Esophagus muscularis mucosa (tissue), 4 donors: ENCODE measurements around the gene TMEM9. TPM values are rescaled to one million over a fixed set of nuclear protein-coding genes. Genes with fewer than 3 reads are reported as not detected.

Experiments
- DNase-seq: peaks from one replicate; pipeline ENCODE4 v3.0.0-alpha.2; 2017; ENCODE audit errors: extremely low spot score
- H3K27ac ChIP-seq, 4 donors: fragments of 200-600 bp; sonication (generic); replicated peaks in 1 of 4; 1 replicate in 3 of 4; 2 replicates in 1 of 4; pipeline ENCODE4 v1.5.1; 2016 to 2019; ENCODE audit warnings: mild to moderate bottlenecking in 1 of 4
- H3K27me3 ChIP-seq, 4 donors: fragments of 200-600 bp; sonication (generic); one replicate each; pipeline versions ENCODE4 v1.5.1 to v1.6.0; 2016 to 2019
- H3K36me3 ChIP-seq, 4 donors: fragments of 200-600 bp; sonication (generic); one replicate each; pipeline ENCODE4 v1.5.1; 2016 to 2019
- H3K4me1 ChIP-seq, 4 donors: fragments of 200-600 bp; sonication (generic); one replicate each; pipeline ENCODE4 v1.5.1; 2016 to 2019
- H3K4me3 ChIP-seq, 4 donors: fragments of 200-600 bp; sonication (generic); 1 replicate in 2 of 4; 2 replicates in 2 of 4; pipeline ENCODE4 v1.5.1; 2016 to 2019; ENCODE audit warnings: mild to moderate bottlenecking in 4 of 4, moderate library complexity in 1 of 4
- H3K9me3 ChIP-seq, 4 donors: fragments of 200-600 bp; sonication (generic); 1 replicate in 3 of 4; 2 replicates in 1 of 4; pipeline ENCODE4 v1.5.1; 2016 to 2019
- EP300 ChIP-seq: sonication (generic); formaldehyde crosslinking; IDR thresholded peaks from one replicate; pipeline ENCODE4 v1.6.1; 2017; ENCODE audit warnings: antibody characterized with exemption
- POLR2A ChIP-seq: fragments of 450-650 bp; IDR thresholded peaks from one replicate; pipeline ENCODE4 v1.6.1; 2017; ENCODE audit warnings: antibody characterized with exemption, moderate library complexity, mild to moderate bottlenecking, low read depth
- POLR2AphosphoS5 ChIP-seq, 2 donors: sonication (generic); formaldehyde crosslinking; IDR thresholded peaks; one replicate each; pipeline ENCODE4 v1.6.1; 2017; ENCODE audit warnings: antibody characterized with exemption in 2 of 2
- WGBS: methylation state at CpG from one replicate; pipeline ENCODE4 v1.1.5; 2018; 5-methylcytosine and 5-hydroxymethylcytosine counted together
- intact Hi-C: fragments of 100-400 bp; cut with DNase I; formaldehyde crosslinking; loops from one replicate; pipeline ENCODE4 v1.15.1; 2023
- total RNA-seq, 4 donors: library from RNA; depleted of rRNA; stranded (reverse); fragments of >200 nt; gene quantifications; one replicate each; pipeline versions ENCODE4 v1.1.0 to v1.2.1, GENCODE V29; 2016
- TF ChIP-seq, protein P1 (sequence below), 3 experiments: fragments of 200-600 bp in 2 of 3; fragments of 450-650 bp in 1 of 3; sonication (generic) in 2 of 3; IDR thresholded peaks; one replicate each; pipeline ENCODE4 v1.5.1; 2017 to 2019; ENCODE audit warnings: antibody characterized with exemption in 3 of 3, mild to moderate bottlenecking in 2 of 3, moderate library complexity in 1 of 3

Gene TMEM9
- total RNA-seq, 4 donors from 2014 or later: 40.1 to 56.1 (median 49.5) TPM

DNA sequence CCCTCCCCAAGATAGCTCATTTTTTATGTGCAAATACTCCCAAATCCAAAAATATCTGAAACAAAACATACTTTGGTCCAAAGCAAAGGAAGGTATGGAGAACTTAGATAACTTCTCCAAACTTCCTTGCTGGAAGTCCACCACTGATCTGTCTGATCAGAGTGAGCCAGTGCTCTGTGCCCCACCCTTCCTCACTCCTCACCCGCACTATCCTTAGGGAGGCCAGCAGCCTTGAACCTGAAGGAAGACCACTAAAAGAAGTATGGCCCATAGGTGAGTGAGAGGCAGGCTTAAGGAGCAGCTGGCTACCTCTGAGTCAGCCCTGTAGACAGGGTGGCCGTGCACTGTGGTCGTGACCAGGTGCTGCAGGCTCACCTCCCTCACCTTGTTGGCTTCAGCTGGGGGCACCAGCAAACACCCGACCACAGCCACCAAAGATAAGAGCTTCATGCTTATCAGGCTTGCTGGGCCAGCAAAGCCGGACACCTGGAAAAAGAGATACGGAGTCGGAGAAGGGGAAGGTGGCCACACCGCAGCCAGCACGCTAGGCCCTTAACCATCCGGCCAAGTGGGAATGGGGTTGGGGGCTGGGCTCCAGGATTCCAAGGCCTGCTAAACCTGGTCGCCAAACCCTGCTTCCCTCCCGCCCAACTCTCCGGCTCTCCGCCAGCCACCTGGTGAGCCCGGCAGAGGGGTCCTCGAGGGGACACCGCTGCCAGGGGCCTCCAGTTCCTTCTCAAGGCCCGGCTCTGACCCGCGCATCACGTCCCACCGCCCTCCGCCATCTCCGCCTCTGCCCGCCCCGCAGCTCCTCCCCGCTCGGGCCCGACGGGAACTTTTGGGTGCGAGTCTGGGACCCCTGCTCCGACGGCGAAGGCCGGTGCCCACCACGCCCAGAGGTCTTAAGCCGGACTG, 543 bp downstream of the TMEM9 start:
- Histone ChIP-seq H3K27me3 (no peaks in the 10 kb centered on the region), H3K4me3 (peak overlapping the region; percentile 73 to 83 (median 79)), H3K4me1 (peaks cover 8 to 24% (median 22%) of the 10 kb centered on the region in 4 donors), H3K9me3 (no peaks in the 10 kb centered on the region), H3K36me3 (peaks cover 4 to 32% (median 17%) of the 10 kb centered on the region in 4 donors), H3K27ac (peak overlapping the region; percentile 74 to 80 (median 76))
- 9% methylated on average over 13 of the region's 37 CpGs for WGBS
- TF ChIP-seq EP300: no peak
- TF ChIP-seq, protein P1, sequence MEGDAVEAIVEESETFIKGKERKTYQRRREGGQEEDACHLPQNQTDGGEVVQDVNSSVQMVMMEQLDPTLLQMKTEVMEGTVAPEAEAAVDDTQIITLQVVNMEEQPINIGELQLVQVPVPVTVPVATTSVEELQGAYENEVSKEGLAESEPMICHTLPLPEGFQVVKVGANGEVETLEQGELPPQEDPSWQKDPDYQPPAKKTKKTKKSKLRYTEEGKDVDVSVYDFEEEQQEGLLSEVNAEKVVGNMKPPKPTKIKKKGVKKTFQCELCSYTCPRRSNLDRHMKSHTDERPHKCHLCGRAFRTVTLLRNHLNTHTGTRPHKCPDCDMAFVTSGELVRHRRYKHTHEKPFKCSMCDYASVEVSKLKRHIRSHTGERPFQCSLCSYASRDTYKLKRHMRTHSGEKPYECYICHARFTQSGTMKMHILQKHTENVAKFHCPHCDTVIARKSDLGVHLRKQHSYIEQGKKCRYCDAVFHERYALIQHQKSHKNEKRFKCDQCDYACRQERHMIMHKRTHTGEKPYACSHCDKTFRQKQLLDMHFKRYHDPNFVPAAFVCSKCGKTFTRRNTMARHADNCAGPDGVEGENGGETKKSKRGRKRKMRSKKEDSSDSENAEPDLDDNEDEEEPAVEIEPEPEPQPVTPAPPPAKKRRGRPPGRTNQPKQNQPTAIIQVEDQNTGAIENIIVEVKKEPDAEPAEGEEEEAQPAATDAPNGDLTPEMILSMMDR (IDR thresholded peaks at IDR 0.05): no peak
- TF ChIP-seq POLR2AphosphoS5 (IDR thresholded peaks at IDR 0.05): no peak
- no peak for TF ChIP-seq POLR2A
- intact Hi-C loops: no loop called here
- DNase-seq: no peak

DNA sequence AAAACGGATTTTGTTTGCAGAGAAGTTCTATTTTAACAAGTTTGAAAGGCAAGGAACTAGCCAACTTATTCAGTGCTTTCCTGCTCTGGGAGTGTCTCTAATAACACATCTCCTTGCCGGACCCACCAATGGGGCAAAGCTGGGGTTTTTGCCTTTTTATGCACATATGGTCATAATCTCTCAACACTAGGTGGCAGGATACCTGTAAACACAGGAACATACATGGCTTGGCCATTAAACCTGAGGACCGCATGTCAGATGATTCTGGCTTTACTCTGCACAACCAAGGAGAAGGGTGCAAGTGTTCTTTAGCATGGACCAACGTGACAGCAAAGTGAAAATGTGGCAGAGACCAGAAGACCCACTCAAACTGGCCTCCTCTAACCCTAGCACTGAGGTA, 4.9 kb downstream of the TMEM9 start:
- H3K27ac ChIP-seq: no peak overlapping the region
- H3K36me3 ChIP-seq: peaks cover 9 to 76% (median 59%) of the 10 kb centered on the region in 4 donors
- no peak for DNase-seq
- H3K9me3 ChIP-seq: no peaks in the 10 kb centered on the region
- H3K4me1 ChIP-seq: peaks cover 5 to 17% (median 14%) of the 10 kb centered on the region in 4 donors
- H3K4me3 ChIP-seq: no peak overlapping the region
- TF ChIP-seq EP300 (no peak), POLR2A (no peak), POLR2AphosphoS5 (IDR thresholded peaks at IDR 0.05) (no peak)
- TF ChIP-seq, protein P1 (IDR thresholded peaks at IDR 0.05): peak in 1 of 3 experiments; percentile 21
- H3K27me3 ChIP-seq: no peaks in the 10 kb centered on the region
- WGBS: 84% methylated on average over 4 of the region's 4 CpGs
- intact Hi-C loops: no loop called here

DNA sequence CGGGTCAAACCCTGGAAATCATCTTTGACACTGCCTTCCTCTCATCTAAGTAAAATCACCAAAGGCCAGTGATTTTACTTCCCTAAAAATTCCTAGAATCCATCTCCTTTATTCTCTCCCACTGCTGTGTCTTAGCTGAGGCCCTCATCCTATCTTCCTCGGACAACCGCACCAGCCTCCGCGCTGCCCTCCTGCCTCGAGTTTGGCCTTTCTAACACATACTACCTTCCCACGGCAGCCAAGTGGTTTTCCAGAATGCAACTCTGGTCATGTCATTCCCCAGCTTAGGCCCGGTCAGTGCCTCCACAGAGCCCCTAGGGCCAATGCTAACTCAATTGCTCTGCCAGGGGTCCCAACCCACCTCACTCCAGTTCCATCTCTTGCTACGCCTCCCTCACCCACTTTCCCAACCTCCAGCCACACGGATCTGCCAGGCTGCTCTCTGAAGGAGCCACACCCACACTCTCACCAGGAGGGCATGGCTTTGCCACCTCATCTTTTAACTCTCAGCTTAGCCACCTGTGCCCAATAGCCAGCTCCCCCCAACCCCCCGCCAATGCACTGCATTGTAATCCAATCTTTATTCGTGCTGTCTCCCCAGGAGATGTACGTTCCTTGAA, 6.8 kb downstream of the TMEM9 start:
- Histone ChIP-seq H3K4me1 (peaks cover 0 to 7% (median 2%) of the 10 kb centered on the region in 4 donors), H3K4me3 (no peak overlapping the region), H3K27ac (no peak overlapping the region), H3K27me3 (no peaks in the 10 kb centered on the region), H3K9me3 (no peaks in the 10 kb centered on the region), H3K36me3 (peaks cover 17 to 94% (median 78%) of the 10 kb centered on the region in 4 donors)
- 96% methylated on average over 13 of the region's 13 CpGs for WGBS
- TF ChIP-seq, protein P1 (IDR thresholded peaks at IDR 0.05): no peak
- TF ChIP-seq POLR2AphosphoS5 (IDR thresholded peaks at IDR 0.05) (no peak), EP300 (no peak), POLR2A (no peak)
- no peak for DNase-seq
- intact Hi-C loops: no loop called here

DNA sequence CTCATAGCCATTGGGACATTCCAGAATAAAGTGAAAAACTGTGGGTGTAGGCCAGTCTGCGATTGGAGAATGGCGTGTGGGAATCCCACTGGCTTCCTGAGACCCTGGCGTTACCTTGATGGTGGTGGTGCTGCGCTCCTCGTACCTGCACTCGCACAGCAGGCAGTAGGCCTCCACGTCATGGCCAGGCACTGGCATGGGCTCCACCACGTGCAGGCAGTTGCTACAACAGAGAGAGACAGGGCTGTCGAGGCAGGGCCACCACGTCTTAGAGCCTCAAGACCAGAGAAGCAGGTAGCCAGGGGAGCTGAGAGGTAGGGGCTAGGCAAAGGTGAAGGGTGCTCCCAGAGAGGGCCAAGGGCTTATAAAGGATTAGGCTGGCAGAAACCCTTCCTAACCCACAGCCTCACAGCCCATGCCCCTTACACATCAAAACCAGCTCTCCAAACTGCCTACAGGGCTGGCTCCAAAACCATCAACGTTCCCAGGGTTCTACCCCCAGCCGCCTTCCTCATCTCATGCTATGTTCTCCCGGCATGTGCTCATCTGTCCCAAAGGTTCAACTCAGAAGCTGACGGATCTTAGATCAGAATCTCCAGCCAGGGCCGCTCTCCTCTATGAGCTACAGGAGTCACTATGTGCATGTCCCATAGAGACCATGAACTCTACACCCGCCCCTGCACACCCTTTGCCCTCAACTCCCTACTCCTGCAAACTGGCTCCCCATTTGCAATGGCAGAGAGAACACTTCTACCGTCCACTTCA, 7.5 kb downstream of the TMEM9 start:
- H3K36me3 ChIP-seq: peaks cover 17 to 100% (median 85%) of the 10 kb centered on the region in 4 donors
- 95% methylated on average over 15 of the region's 17 CpGs for WGBS
- TF ChIP-seq, protein P1 (IDR thresholded peaks at IDR 0.05): no peak
- TF ChIP-seq POLR2A (no peak), POLR2AphosphoS5 (IDR thresholded peaks at IDR 0.05) (no peak), EP300 (no peak)
- intact Hi-C loops: no loop called here
- no peak overlapping the region for H3K4me3 ChIP-seq
- H3K27me3 ChIP-seq: no peaks in the 10 kb centered on the region
- DNase-seq: no peak
- no peak overlapping the region for H3K27ac ChIP-seq
- no peaks in the 10 kb centered on the region for H3K9me3 ChIP-seq
- peaks cover 0 to 8% (median 5%) of the 10 kb centered on the region in 4 donors for H3K4me1 ChIP-seq
